Heart right ventricle (tissue), 16 donors: ENCODE measurements around the gene CPB2. TPM values are rescaled to one million over a fixed set of nuclear protein-coding genes. Genes with fewer than 3 reads are reported as not detected.

Experiments
- ATAC-seq, 8 donors: fragments of 200-7000 bp; cut with Tn5 transposase; one replicate each; pipeline ENCODE4 v1.9.1; 2020; ENCODE audit warnings: mild to moderate bottlenecking in 8 of 8, moderate library complexity in 8 of 8, moderate number of reproducible peaks in 1 of 8
- DNase-seq, 2 donors: peaks; one replicate each; pipeline ENCODE4 v3.0.0-alpha.2; 2020
- H3K27ac ChIP-seq, 10 donors: fragments of 200-600 bp; sonication (generic) in 2 of 10; one replicate each; pipeline versions ENCODE4 v1.5.0 to v1.8.0; 2020 to 2022; ENCODE audit warnings: mild to moderate bottlenecking in 3 of 10
- H3K27me3 ChIP-seq, 7 donors: fragments of 200-600 bp; one replicate each; pipeline ENCODE4 v1.8.0; 2021 to 2022; ENCODE audit warnings: mild to moderate bottlenecking in 2 of 7
- H3K36me3 ChIP-seq, 9 donors: fragments of 200-600 bp; sonication (generic) in 1 of 9; one replicate each; pipeline versions ENCODE4 v1.5.0 to v1.8.0; 2020 to 2022; ENCODE audit warnings: mild to moderate bottlenecking in 2 of 9
- H3K4me1 ChIP-seq, 9 donors: fragments of 200-600 bp; sonication (generic) in 1 of 9; one replicate each; pipeline versions ENCODE4 v1.5.0 to v1.8.0; 2020 to 2022; ENCODE audit warnings: mild to moderate bottlenecking in 4 of 9
- H3K4me3 ChIP-seq, 10 donors: fragments of 200-600 bp; sonication (generic) in 2 of 10; one replicate each; pipeline versions ENCODE4 v1.5.0 to v1.8.0; 2020 to 2022; ENCODE audit warnings: mild to moderate bottlenecking in 7 of 10, moderate library complexity in 2 of 10
- H3K9me3 ChIP-seq, 11 donors: fragments of 200-600 bp in 10 of 11; sonication (generic) in 2 of 11; one replicate each; pipeline versions ENCODE4 v1.5.0 to v1.8.0; 2013 to 2022; ENCODE audit warnings: mild to moderate bottlenecking in 2 of 11, control low read depth in 1 of 11, moderate library complexity in 1 of 11
- CTCF ChIP-seq, 9 donors: fragments of 200-600 bp; sonication (generic) in 2 of 9; IDR thresholded peaks; one replicate each; pipeline versions ENCODE4 v1.5.0 to v1.8.0; 2021 to 2022; ENCODE audit warnings: antibody characterized with exemption in 9 of 9, mild to moderate bottlenecking in 5 of 9, moderate library complexity in 1 of 9
- WGBS, 2 donors: extraction: QIAGEN DNeasy Blood & Tissue Kit; methylation state at CpG; one replicate each; pipeline ENCODE4 v1.1.7; 2013; ENCODE audit warnings: inconsistent platforms in 1 of 2; 5-methylcytosine and 5-hydroxymethylcytosine counted together
- intact Hi-C, 10 donors: fragments of 100-400 bp; cut with DNase I; formaldehyde crosslinking; loops; one replicate each; pipeline versions ENCODE4 v1.11.1 to v1.14.2; 2022
- polyA plus RNA-seq, 2 donors: library from polyadenylated mRNA; stranded (reverse); fragments of 200-250 nt; gene quantifications; one replicate each; pipeline ENCODE4 v1.2.3, GENCODE V29; 2013
- total RNA-seq, 10 donors: library from RNA; stranded (reverse); fragmentation: NEBNext Ultra II Directional in 3 of 10; extraction: Animal tissue kit (Norgen Biotek cat#: 25700) in 3 of 10; gene quantifications; one replicate each; pipeline versions ENCODE4 v1.2.1 to v1.2.4, GENCODE V29; 2021 to 2023
- donor health status: Arrhythmogenic right ventricular cardiomyopathy.
- donor health status: ischemic (EF 13 %, LVEDD 7.1; RV severe dilation, severe dysfunction).
- donor health status: healthy with polysubstance abuse.
- donor health status: DM: no; HTN: yes; CAD: no.
- donor health status: DM: no; HTN: no; CAD: no.
- donor health status: ischemic (EF 25% LVEDD 6.9; RV normal size, moderate dysfunction).
- donor health status: ischemic (EF 25% LVEDD 5.7; RV mildly dilated, moderate dysfunction).
- donor health status: healthy.
- donor health status: DM: yes; HTN: yes; CAD: no.
- donor health status: Ischemic cardiomyopathy.
- donor health status: ischemic (EF 35%, LVEDD 5.7; RV mildly dilated, moderate dysfunction).
- donor health status: nonischemic (EF 11% LVEDD 7.7; RV severe dilation, severe dysfunction).
- donor health status: DM: yes; HTN: yes; CAD: no.
- donor health status: PGD.
- donor health status: ischemic (EF 29% LVEDD 5.4; RV normal size, mild dysfunction).
- donor health status: nonischemic (EF 23%, LVEDD 6.1; RV moderate dilation, normal function).

Gene CPB2
- total and polyA plus RNA-seq, 12 donors: not detected

GRCh38 chr13:46052319-46053161 is 52.3 kb downstream of the CPB2 start, which contains the start of gene ZC3H13:
ZC3H13 (minus strand) TSS chr13:46052746; CDS start chr13:46045507, 7,239 bp downstream.
- peaks cover 0 to 34% (median 32%) of the 10 kb centered on the region in 9 donors for H3K4me1 ChIP-seq
- ATAC-seq (peak; percentile 100), DNase-seq (peak; percentile 87 to 95)
- H3K27me3 ChIP-seq: peaks cover 0 to 9% (median 0%) of the 10 kb centered on the region in 7 donors
- intact Hi-C loops: no loop called here
- peak within 1 kb of the TSS; percentile 70 to 97 (median 85) for H3K4me3 ChIP-seq
- TF ChIP-seq CTCF (IDR thresholded peaks at IDR 0.05): peak; percentile 10 to 57 (median 46)
- WGBS, 2 donors: 0% methylated on average over 57 of the region's 57 CpGs
- H3K36me3 ChIP-seq: no peaks in the 10 kb centered on the region
- peak within 1 kb of the TSS; percentile 77 to 98 (median 93) for H3K27ac ChIP-seq
- H3K9me3 ChIP-seq: no peaks in the 10 kb centered on the region

GRCh38 chr13:46051968-46052318 is 52.9 kb downstream of the CPB2 start:
- H3K4me1 ChIP-seq: peaks cover 0 to 34% (median 32%) of the 10 kb centered on the region in 9 donors
- intact Hi-C loops: no loop called here
- no peaks in the 10 kb centered on the region for H3K9me3 ChIP-seq
- ATAC-seq (peak in 7 of 8 donors; percentile 3 to 44 (median 22)), DNase-seq (no peak)
- TF ChIP-seq CTCF (IDR thresholded peaks at IDR 0.05): no peak
- H3K27me3 ChIP-seq: peaks cover 0 to 9% (median 0%) of the 10 kb centered on the region in 7 donors
- H3K36me3 ChIP-seq: no peaks in the 10 kb centered on the region
- peak overlapping the region; percentile 77 to 98 (median 93) for H3K27ac ChIP-seq
- WGBS, 2 donors: 0 to 1% methylated on average over 7 of the region's 7 CpGs
- H3K4me3 ChIP-seq: peak overlapping the region; percentile 70 to 97 (median 85)

GRCh38 chr13:46050771-46051170 is 54.1 kb downstream of the CPB2 start:
- H3K4me1 ChIP-seq: peaks cover 0 to 34% (median 32%) of the 10 kb centered on the region in 9 donors
- H3K9me3 ChIP-seq: no peaks in the 10 kb centered on the region
- H3K27me3 ChIP-seq: peaks cover 0 to 9% (median 0%) of the 10 kb centered on the region in 7 donors
- H3K27ac ChIP-seq: no peak overlapping the region
- intact Hi-C loops: no loop called here
- no peak for TF ChIP-seq CTCF (IDR thresholded peaks at IDR 0.05)
- peak overlapping the region in 3 of 10 donors; percentile 82 to 93 (median 84) for H3K4me3 ChIP-seq
- ATAC-seq (no peak), DNase-seq (no peak)
- no peaks in the 10 kb centered on the region for H3K36me3 ChIP-seq

- intact Hi-C loops: no loop called here
- peaks cover 0 to 43% (median 0%) of the 10 kb centered on the region in 9 donors for H3K36me3 ChIP-seq
- ATAC-seq: no peak
- no peak for DNase-seq
- H3K27ac ChIP-seq: no peak overlapping the region
- H3K4me1 ChIP-seq: peaks cover 0 to 19% (median 10%) of the 10 kb centered on the region in 9 donors
- no peaks in the 10 kb centered on the region for H3K27me3 ChIP-seq
- no peak overlapping the region for H3K4me3 ChIP-seq
- no peak for TF ChIP-seq CTCF (IDR thresholded peaks at IDR 0.05)
- no peaks in the 10 kb centered on the region for H3K9me3 ChIP-seq
- 55 to 66% methylated on average over 2 of the region's 2 CpGs for WGBS, 2 donors
Measured at GRCh38 chr13:46045424-46045823, 59.4 kb downstream of the CPB2 start.
